HG03558 (cell line): Measurements from ENCODE around the gene ALDH1A3.
"Not testable (repeated sequence)": the region's sequence is repeated elsewhere in the genome, so short reads cannot be mapped to it uniquely, and the experiment has no call there.

Source experiments
- ATAC-seq: cut with Tn5 transposase; IDR thresholded peaks from one replicate; pipeline ENCODE4 v1.9.1; 2021; ENCODE audit warnings: moderate number of reproducible peaks; ENCODE audit not compliant: unreplicated experiment; ENCODE audit errors: extremely low read depth

ALDH1A3 gene

GRCh38 chr15:100879464-100880138, at the start of gene ALDH1A3:
ALDH1A3 (plus strand) TSS chr15:100879831; CDS start chr15:100879908, 77 bp downstream.
- ATAC-seq: no peak

GRCh38 chr15:100831467-100831866, 48.2 kb upstream of the ALDH1A3 start:
- ATAC-seq: no peak

- no peak for ATAC-seq
These were observed 47.3 kb upstream of the ALDH1A3 start for GRCh38 chr15:100832149-100832942.

GRCh38 chr15:100833417-100834389, 45.9 kb upstream of the ALDH1A3 start:
- ATAC-seq: no peak

- ATAC-seq: no peak
These were observed 44.9 kb upstream of the ALDH1A3 start for GRCh38 chr15:100834731-100835130.

- ATAC-seq: no peak
These were observed 44.0 kb upstream of the ALDH1A3 start for GRCh38 chr15:100835636-100836035.

GRCh38 chr15:100836501-100836900, 43.1 kb upstream of the ALDH1A3 start:
- no peak for ATAC-seq

GRCh38 chr15:100841426-100841825, 38.2 kb upstream of the ALDH1A3 start:
- no peak for ATAC-seq

GRCh38 chr15:100842756-100843730, 36.6 kb upstream of the ALDH1A3 start:
- no peak for ATAC-seq

- ATAC-seq: no peak
These were observed 35.5 kb upstream of the ALDH1A3 start for GRCh38 chr15:100844167-100844566.

- ATAC-seq: no peak
These were observed 34.9 kb upstream of the ALDH1A3 start for GRCh38 chr15:100844778-100845177.

- ATAC-seq: no peak
These were observed 32.4 kb upstream of the ALDH1A3 start for GRCh38 chr15:100847194-100847593.

- no peak for ATAC-seq
These were observed 30.4 kb upstream of the ALDH1A3 start for GRCh38 chr15:100849021-100849854.

GRCh38 chr15:100849855-100850218, 29.8 kb upstream of the ALDH1A3 start:
- ATAC-seq: no peak

GRCh38 chr15:100851428-100852015, 28.1 kb upstream of the ALDH1A3 start:
- ATAC-seq: not testable (repeated sequence)

GRCh38 chr15:100852630-100853029, 27.0 kb upstream of the ALDH1A3 start:
- no peak for ATAC-seq

- ATAC-seq: no peak
These were observed 25.8 kb upstream of the ALDH1A3 start for GRCh38 chr15:100853676-100854440.
